H7 (cell line): Measurements from ENCODE around the gene TOX3. TPM values are rescaled to one million over a fixed set of nuclear protein-coding genes. Genes with fewer than 3 reads are reported as not detected.

Experiments used
- DNase-seq: peaks from one replicate; pipeline ENCODE4 v3.0.0; 2012
- H3K27me3 ChIP-seq: 2 replicates; pipeline ENCODE4 v1.6.0; 2011; ENCODE audit warnings: mild to moderate bottlenecking, low read length; ENCODE audit not compliant: control insufficient read depth, insufficient read depth
- H3K36me3 ChIP-seq: replicated peaks from 2 replicates; pipeline ENCODE4 v1.5.1; 2011; ENCODE audit warnings: low read length; ENCODE audit not compliant: control insufficient read depth, insufficient read depth
- H3K4me3 ChIP-seq: 2 replicates; pipeline ENCODE4 v1.5.1; 2011; ENCODE audit warnings: low read depth, mild to moderate bottlenecking, control low read depth, low read length, moderate library complexity; ENCODE audit not compliant: insufficient read depth
- total RNA-seq: library from RNA; depleted of rRNA; stranded (reverse); fragments of >200 nt; shearing (Covaris generic); gene quantifications from 2 replicates; pipeline ENCODE4 v1.2.3, GENCODE V29; 2014

The TOX3 gene
- total RNA-seq, 1 experiment from 2014 or later = 14.1 TPM

DNA sequence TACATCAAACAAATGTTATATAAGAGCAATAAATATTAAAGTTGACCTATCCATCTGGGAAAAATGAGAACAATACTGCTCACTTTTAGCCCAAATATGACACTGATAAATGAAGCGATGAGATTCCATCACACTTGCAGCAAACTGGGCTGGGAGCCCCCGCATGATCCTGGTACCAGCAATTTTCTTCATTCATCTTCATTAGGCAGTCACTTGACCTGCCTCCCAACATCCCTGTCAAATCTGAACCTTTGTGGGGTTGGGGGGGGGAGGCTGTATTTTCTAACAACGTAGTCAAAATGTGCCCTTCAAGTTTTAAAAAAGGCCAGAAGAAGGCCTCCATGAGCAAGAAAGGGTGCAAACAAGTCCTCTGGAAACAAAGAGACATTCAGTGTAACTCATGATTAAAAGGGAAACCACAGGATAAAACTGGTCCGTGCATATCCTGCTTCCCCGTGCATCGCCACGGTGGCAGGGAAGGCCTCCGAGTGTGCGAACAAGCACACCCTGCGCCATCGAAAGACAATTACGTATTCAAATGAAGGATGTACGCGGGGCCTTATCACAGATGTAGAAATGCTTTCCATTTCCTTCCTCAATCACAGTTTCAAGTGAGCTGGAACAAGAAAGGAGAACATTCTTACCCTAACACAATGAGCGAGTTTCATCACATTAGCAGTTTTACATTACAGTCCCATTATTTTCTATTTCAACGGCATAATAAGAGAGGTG lies 48.4 kb downstream of the TOX3 start:
- Histone ChIP-seq H3K4me3 (no peak overlapping the region), H3K27me3 (no peaks in the 10 kb centered on the region), H3K36me3 (no peaks in the 10 kb centered on the region)
- peak; percentile 13 for DNase-seq

DNA sequence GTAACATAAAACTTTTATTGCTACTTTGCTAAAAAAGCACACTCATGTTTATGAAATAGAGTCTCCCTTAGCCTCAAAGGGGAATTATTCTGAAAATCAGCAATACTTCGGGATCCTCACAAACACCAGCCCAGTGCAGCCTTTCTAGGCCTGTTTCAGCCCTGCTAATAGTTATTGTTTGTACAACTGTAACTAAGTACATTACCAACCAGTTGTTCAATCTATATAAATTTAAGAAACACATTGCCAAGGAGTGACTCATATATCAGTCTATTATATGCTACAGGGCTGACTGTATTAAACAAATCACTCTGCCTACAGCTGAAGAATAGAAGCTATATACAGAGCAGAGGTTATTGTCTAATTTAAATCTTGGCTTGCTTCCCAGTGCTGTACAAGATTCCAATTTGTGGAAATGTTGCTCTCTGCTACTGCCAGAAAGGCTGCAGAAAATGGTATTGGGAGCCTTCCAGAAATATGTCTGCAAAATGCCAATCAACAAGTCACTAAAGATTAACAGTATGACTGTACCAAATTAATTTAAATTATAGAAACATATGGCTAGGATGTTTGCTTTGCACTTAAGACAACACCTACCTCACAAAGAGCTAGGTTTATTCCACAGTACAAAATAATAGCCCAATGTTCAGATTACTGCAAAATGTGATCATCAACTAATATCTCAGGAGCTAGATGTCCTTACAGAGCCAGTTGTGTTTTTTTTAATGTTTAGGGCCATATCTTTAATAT lies 49.7 kb downstream of the TOX3 start:
- H3K36me3 ChIP-seq = no peaks in the 10 kb centered on the region; the same call in 1 of the 2 replicates
- H3K4me3 ChIP-seq = no peak overlapping the region
- DNase-seq = no peak
- no peaks in the 10 kb centered on the region for H3K27me3 ChIP-seq

DNA sequence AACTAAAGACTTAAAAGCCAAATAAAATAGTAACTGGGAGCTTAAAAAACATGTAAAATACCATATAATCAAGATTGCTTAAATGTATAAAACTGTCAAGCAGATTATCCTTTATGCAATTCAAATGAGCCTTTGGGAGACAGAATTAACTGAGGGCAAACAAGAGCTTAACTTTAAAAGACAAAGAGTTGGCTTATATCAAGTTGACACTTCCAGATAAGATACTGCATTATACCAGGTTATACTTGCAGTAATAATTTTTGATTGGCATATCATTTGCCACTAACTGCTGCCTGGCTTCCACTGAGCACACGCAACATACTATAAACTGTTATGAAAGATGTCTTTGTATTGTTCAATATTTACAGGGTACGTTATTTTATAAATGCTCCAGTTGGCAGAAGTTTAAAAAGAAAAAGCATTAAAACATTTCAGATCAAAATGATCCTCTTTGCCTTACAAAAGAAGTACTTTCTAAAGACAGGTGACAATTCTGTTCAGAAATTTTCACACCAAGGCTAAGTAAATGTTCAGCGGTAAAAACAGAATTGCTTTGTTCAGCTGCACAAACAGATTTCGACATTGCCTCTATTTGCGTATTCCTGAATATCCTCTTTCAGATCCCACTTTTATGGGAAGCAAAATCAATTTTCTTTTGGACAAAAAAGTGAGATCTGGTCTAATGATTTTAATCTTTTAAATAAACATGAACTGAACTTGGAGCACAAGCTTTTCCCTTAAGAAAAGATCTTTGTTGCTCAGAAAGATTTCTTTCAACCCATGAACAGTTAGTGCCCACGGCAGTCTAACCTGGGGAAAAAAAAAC lies 50.7 kb downstream of the TOX3 start:
- no peak for DNase-seq
- Histone ChIP-seq H3K36me3 (no peaks in the 10 kb centered on the region; the same call in 1 of the 2 replicates), H3K27me3 (no peaks in the 10 kb centered on the region), H3K4me3 (no peak overlapping the region)

DNA sequence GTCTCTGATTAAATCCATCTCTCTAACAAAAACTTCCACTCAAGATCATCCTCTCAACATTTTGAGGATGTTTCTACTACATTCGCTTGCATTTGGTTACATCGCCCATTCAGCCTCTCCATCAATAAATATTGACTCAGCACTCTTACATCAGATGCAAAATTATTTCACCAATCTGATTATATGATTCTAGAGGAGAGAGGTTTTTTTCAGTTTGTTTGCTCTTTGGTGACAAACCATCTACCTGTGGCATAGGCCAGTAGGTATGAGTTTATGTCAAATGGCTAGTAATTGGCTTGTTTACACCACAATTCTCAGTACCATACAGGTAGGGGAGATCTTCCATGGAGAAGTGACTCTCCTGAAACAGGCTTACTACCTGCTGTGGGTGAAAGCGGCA lies 52.3 kb downstream of the TOX3 start:
- Histone ChIP-seq H3K27me3 (no peaks in the 10 kb centered on the region), H3K4me3 (no peak overlapping the region), H3K36me3 (no peaks in the 10 kb centered on the region; the same call in 1 of the 2 replicates)
- no peak for DNase-seq

DNA sequence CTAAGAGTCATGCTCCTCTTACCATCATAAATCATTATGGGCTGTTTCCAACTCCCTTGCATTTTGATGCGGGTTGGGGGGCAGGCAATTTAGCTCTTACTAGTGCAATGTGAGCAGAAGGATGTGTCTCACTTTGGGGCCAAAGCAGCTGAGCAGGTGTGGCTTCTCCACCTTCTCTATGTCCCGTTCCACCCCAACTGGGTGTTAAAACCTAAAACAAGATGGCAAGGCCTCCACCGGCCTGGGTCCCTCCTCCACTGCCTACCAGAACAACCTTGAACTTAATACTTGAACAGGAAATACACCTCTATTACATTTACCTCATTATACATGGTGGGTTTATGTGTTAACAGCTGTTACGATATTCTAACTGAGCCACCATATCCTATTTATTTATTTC lies 52.8 kb downstream of the TOX3 start:
- no peak overlapping the region for H3K4me3 ChIP-seq
- no peaks in the 10 kb centered on the region for H3K27me3 ChIP-seq
- DNase-seq = no peak

DNA sequence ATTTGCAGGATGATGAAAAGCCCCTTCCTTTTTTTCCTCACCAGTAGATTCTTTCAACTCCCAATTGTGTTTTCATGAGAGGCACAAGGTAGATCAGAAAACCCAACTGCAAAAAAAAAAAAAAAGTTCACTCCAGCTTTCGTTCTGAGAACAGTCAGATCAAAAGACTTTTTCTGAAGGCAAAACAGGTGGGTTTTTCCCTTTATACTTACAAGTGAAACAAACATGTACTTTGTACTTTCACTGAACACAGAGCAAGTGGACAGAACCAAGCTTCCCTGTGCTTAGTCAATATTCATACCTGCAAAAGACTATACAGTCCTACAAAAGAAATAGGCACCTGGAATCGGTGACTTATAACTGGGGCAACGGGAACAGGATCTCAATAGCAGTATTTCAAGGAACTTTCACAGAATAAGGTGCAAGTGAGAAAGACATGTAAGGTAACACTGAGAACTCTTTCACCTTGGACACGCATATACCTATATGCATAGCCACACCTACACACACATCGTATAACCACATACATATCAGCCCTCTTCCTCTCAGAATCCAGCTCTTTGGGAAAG lies 54.1 kb downstream of the TOX3 start:
- H3K27me3 ChIP-seq = no peaks in the 10 kb centered on the region
- H3K36me3 ChIP-seq = no peaks in the 10 kb centered on the region; the same call in 1 of the 2 replicates
- H3K4me3 ChIP-seq = no peak overlapping the region
- DNase-seq = no peak

More for the DNA sequence above, 52.8 kb downstream of the TOX3 start:
- H3K36me3 ChIP-seq = no peaks in the 10 kb centered on the region; the same call in 1 of the 2 replicates

DNA sequence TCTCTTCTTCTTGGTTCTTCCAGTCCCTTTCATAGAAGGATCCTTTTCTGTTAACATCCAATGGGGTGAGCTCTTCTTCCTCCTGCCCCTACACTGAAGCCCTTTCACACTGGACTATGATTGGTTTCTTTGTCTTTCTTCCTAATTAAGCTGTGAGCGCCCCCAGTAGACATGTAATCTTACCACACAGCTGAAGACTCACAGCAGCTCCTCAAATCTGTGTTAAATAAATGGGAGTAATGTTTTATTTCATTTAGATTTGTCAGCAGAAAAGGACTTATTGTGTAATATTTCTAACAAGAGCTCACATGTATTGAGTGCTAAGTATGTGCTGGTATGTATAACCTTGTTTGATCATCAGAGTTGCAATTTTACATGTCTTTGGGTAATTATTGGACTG lies 55.7 kb downstream of the TOX3 start:
- DNase-seq = no peak
- Histone ChIP-seq H3K4me3 (no peak overlapping the region), H3K27me3 (no peaks in the 10 kb centered on the region), H3K36me3 (no peaks in the 10 kb centered on the region; the same call in 1 of the 2 replicates)

DNA sequence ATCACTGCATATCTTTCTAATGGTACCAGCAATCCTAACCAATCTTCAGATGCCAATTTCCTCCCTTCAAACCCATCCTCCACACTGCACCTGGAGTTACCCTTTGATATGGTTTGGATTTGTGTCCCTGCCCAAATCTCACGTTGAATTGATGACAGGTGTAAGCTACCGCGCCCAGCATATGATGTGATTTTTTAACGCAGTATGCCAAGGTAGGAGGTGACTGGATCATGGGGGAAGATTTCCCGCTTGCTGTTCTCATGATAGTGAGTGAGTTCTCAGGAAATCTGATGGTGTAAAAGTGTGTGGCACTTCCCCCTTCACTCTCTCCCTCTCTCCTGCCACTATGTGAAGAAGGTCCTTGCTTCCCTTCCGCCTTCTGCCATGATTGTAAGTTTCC lies 57.0 kb downstream of the TOX3 start:
- no peak for DNase-seq
- Histone ChIP-seq H3K4me3 (no peak overlapping the region), H3K27me3 (no peaks in the 10 kb centered on the region), H3K36me3 (no peaks in the 10 kb centered on the region; the same call in 1 of the 2 replicates)

DNA sequence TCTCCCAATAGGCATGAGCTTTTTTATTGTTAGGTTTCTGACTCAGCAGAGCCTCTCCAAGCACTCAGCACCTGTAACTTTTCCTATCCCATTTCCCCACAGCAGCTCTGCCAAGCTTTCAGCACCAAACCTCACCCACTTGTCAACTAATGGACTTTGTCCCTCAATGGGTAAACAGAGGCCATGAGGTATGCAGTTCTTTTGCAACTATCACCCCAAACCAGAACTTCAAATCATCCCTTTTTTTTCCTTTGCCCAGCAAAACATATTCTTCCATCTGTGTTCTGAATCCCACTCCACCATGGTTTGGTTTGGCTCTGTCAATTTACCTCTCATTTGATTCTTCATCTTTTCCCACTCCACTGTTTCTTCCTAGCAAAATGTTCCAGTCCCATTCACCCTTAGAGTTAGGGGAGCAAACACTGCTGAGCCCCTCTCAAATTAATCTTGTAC lies 58.1 kb downstream of the TOX3 start:
- Histone ChIP-seq H3K36me3 (no peaks in the 10 kb centered on the region; the same call in 1 of the 2 replicates), H3K27me3 (no peaks in the 10 kb centered on the region), H3K4me3 (no peak overlapping the region)
- DNase-seq = no peak

DNA sequence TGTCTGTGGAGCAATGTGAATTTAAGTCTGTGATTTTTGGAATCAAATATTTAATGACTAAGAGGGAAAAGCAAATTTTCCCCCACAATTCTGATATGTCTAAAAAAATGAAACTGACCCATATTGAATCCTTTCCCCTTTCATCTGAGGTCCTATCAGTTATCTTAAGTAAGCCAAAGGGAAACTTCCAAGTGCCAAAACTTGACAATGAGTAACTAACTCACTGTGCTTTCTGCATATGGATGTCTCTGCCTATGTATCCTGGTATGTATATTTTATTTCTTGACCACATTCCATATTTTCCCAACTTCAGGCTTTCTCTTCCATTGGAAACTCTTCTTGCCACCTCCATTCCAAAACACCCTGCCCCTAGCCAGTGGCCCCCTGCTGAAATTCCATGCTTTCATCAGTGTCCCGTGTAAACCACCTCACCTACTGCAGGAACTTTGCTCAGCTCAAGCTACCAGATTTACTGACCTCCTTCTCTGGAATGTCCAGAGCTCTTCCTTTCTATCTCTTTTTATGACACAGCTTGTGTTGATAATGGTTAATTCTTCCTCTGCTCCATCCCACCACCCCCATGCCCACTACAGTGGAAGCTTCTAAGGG lies 59.0 kb downstream of the TOX3 start:
- Histone ChIP-seq H3K36me3 (no peaks in the 10 kb centered on the region; the same call in 1 of the 2 replicates), H3K27me3 (no peaks in the 10 kb centered on the region), H3K4me3 (no peak overlapping the region)
- no peak for DNase-seq

DNA sequence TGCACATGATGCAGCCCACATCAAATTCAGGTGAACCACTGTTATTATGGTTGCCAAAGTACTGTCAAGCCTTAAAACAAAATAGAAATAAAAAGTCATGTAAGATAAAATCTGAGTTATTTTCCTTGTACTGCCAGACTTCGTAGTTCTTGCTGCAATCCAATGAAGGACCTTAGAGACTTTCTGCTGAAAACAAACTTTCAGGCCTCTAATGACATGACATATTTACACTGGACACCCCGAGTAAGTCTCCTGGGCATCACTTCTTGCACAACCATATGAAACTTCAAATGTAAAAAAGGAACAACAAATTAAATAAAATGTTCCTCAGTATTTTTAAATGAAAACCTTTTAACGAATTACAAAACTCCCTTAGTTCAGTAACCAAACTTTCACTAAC lies 66.7 kb downstream of the TOX3 start:
- H3K27me3 ChIP-seq = no peaks in the 10 kb centered on the region
- H3K4me3 ChIP-seq = no peak overlapping the region
- no peak for DNase-seq
- no peaks in the 10 kb centered on the region for H3K36me3 ChIP-seq

DNA sequence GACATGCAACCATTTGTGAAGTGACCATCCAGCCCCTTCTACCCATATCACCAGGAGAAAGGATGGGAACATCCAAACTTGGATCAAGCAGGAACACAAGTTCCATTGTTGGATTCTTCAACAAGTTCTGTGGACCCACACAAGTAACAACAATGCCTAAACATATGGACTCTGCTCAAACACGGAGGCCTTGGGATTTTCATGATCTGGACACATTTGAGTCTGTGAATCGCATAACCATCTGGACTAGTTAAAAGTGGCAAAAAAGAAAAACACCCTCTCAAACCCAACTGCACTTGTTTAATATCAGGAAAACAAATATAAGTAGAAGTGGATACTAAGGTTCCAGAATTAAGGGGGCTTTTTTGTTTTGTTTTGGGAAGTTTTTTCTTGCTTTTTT lies 70.8 kb downstream of the TOX3 start:
- no peaks in the 10 kb centered on the region for H3K27me3 ChIP-seq
- no peak overlapping the region for H3K4me3 ChIP-seq
- no peak for DNase-seq
- H3K36me3 ChIP-seq = no peaks in the 10 kb centered on the region

DNA sequence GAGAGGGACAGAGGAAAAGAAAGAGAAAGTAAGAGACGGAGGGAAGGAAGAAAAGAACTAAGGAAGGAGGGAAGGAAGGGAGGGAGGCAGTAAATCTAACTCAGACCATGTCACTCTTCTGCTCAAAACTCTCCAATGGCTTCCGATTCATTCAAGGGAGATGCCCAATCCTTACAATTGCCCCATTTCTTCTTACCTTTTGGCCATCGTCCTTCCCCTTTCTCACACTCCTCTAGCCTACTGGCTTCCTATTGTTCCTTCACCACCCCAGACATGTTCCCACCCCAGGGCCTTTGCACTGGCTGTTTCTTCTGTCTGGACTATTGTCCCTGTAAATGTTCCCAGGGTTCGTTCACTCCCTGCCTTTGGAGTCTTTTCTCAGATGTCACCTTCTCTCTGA lies 72.3 kb downstream of the TOX3 start:
- H3K27me3 ChIP-seq = no peaks in the 10 kb centered on the region
- no peak overlapping the region for H3K4me3 ChIP-seq
- no peak for DNase-seq
- H3K36me3 ChIP-seq = no peaks in the 10 kb centered on the region

DNA sequence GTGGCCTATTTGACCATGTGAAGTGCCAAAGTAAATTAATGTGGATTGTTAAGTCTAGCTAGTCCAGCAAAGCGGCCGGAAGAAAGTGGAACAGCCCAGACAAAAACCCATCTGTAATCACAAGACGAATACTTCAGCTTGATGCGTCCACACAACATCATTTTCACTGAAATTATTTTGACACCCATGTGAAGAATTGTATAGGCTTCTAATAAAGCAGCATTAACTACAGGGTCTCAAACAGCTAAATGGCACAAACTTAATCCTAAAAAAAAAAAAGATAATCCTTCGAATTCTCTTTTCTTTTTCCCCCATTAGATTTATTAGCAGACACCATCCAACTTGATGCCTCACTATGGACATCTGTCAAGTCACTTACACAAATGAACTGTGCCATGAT lies 73.8 kb downstream of the TOX3 start:
- DNase-seq = no peak
- Histone ChIP-seq H3K36me3 (no peaks in the 10 kb centered on the region), H3K4me3 (no peak overlapping the region)

More for the DNA sequence above, 73.8 kb downstream of the TOX3 start:
- no peaks in the 10 kb centered on the region for H3K27me3 ChIP-seq
